HL-60 (cell line): ENCODE measurements around the gene COLEC12.

ENCODE experiments used
- CTCF ChIP-seq: IDR thresholded peaks from one replicate; pipeline ENCODE4 v1.5.1; 2011; ENCODE audit warnings: low read length, control low read depth, inconsistent platforms; ENCODE audit not compliant: insufficient read depth
- REST ChIP-seq: IDR thresholded peaks from 2 replicates; pipeline ENCODE4 v1.6.1; 2012; ENCODE audit warnings: low read depth; ENCODE audit not compliant: insufficient replicate concordance
- SPI1 ChIP-seq: IDR thresholded peaks from 2 replicates; pipeline ENCODE4 v1.6.1; 2012; ENCODE audit warnings: low read depth, mild to moderate bottlenecking, borderline replicate concordance

GRCh38 chr18:370751-371608 lies 129.5 kb downstream of the COLEC12 start:
- TF ChIP-seq SPI1 (no peak), CTCF (no peak), REST (no peak)
